Kidney tubule cell (primary cell): Measurements from ENCODE around the gene INPP5A.
"Not testable (repeated sequence)": the region's sequence is repeated elsewhere in the genome, so short reads cannot be mapped to it uniquely, and the experiment has no call there.

ENCODE experiments used
- DNase-seq: peaks from one replicate; pipeline ENCODE4 v3.0.0-alpha.2; 2018; ENCODE audit warnings: low spot score

Gene INPP5A

DNA sequence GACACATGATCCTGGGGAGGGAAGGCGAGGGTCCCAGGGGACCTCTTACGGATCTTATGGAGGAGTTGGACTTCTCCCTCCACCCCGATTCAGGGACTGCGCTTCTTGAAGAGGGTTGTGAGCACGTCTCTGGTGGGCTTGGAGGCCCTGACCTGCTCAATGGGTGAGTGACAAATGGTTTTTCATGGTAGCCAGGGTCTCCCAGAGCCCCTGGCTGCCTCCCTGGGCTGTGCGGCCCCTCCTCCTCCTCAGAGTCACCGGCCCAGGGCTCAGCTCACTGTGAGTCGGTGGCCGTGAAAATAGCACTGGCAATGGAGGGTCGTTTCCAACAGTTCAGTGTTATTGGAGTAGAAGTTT is 26.6 kb downstream of the INPP5A start:
- DNase-seq: no peak

DNA sequence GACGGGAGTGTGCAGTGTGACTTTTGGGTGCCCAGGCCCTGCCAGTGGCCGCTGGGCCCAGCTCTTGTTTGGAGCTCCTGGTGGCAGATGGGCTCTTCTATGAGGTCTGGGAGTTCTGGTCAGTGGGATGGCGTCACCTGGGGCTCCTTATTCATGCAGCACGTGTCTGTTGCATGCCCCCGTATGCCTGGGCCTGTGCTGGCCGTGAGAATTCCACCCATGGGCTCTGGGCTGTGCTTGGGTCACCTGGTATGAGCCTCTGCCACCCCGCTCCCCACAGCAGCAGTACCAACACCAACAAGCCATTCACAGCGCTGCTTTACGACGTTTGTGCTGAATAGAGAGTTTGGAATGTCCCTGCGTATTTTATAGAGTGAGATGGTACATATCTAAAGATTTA is 27.1 kb downstream of the INPP5A start:
- no peak for DNase-seq

DNA sequence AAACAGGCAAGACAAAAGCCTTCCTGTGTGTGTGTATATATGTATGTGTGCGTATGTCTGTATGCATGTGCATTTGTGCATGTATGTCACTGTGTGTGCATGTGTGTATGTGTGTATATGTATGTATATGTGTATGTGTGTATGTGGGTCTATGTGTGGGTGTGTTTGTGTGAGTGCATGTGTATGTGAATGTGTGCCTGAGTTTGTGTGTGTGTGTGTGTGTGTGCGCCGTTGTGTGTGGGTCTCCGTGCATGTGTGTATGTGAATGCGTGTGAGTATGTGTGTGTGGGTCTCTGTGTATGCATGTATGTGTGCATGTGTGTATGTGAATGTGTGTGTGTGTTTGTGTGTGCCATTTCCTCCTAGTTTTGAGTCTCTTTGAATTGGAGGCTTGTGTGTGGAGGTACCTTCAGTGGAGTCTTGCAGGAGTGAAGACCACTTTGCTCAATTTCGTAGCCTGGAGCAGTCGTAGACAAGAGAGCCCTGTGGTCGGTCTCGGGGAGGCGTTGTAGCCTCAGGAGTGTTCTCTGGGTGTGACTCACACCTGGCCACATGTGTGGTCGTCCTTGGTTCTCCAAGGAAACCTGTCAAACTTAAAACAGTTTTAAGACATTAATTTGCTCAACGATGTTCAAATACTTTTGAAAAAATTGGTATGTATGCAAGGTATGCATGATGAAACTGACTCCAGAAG is 28.1 kb downstream of the INPP5A start:
- DNase-seq: no peak

DNA sequence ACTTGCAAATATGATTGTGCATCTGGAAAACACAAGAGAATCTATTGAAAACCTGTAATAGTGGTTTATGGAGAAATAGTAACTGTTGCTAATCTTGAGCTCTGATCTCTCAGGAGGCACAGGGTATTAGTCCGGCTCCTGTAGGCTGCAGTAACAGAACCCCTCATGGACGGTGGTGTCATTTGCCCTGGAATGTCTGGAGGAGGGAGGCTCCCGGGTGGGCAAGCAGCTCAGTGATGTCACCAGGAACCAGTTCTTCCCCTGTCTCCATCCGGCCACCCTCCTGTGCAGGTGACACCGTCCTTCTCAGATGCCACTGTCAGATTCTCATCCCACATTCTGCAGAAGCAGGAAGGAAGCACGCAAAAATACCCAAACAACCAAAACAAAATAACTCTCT is 29.3 kb downstream of the INPP5A start:
- DNase-seq: no peak

DNA sequence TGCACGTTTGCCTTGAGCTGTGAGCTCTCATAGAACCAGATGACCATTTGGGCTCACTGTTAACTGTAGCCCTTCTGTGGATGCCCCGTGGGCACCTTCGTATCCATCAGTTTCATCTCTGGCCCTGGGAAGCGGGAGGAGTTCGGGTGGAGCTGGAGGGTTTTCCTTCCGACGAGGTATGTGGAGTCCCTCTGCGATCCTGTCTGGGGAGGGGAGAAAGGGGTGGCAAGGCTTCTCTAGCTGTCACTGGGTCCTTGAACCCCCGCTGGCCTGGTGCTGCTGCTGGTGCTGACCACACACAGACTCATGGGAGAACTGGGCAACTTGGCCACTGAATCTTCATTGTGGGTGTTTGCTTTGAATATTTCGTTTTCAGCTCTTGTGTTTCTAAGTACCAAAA is 32.7 kb downstream of the INPP5A start:
- DNase-seq: no peak

DNA sequence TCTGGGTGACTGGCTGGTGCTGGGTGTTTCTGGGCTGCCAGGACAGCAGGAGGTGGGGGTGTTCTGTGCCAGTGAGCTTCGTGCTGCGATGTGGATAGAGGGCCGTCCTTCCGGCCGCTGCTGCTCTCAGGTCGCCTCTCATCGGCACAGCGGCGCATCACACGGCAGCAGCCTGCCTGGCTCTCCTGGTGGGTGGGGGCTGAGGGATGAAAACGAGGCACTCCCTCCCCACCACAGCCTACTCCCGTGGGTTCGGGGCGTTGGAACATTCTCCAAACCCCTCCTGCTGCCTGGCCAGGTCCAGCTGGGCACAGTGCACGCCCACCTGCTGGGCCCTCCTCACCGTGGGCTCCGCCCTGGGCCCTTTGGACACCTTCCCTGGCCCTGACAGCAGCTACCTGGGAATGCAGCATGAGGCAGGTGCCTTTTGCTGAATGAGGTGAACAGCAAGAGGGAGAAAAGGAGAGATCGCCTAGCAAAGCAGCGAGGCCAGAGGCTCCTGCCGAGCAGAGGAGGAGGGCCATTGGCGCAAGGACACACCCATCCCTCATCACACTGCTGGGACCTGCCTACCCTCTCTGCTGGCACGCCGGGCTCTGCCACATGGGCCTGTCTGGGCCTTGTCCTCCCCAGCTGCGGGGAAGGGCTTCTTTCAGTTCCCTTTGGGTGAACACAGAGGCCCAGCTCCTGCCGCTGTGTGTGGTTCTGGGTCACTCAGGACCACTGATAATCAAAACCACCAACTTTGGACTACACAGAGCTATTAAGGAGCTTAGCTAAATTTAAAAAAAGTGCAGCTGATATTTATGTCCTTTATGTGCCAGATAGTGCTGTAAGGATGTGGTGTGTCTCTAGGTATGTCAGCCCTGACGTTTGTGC is 33.4 kb downstream of the INPP5A start:
- DNase-seq: no peak

DNA sequence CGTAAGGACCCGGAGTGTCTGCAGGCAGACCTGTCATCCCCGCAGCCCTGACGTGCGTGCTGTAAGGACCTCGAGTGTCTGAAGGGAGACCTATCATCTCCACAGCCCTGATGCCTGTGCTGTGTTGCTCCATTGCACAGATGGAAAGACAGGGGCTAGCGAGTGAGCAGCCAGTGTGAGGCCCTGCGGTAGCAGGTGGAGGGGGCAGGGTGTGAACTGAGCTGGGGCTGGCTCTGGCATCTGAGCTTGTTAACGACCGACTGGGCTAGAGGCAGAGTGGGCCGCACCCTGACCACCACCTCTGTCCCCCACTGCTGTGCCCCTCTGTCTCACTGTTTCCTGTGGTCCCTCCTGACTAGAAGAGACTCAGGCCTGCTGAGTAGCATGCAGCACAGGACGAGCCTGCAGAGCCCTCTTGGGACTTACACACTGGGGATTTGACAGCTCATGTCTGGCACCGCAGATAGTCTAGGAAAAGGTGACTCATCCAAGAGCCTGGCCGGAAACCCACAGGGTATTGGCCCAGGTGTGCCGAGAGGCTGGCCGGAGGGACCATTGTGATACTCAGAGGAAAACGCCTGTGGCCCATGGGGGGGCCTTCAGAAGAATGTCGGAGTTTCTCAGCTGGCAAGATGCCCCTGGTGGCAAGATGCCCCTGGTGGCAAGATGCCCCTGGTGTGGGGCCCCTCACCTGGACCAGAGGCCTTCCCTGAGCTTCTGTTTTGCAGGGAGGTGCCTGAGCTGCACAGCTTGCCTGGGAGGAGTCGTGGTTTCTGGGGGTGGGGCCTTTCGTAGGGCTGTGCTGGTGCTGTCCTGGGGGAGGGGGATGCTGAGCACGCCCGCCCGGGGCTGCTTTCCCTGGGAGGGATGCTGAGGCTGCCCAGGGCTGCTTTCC is 34.3 kb downstream of the INPP5A start:
- DNase-seq: peak; percentile 95

DNA sequence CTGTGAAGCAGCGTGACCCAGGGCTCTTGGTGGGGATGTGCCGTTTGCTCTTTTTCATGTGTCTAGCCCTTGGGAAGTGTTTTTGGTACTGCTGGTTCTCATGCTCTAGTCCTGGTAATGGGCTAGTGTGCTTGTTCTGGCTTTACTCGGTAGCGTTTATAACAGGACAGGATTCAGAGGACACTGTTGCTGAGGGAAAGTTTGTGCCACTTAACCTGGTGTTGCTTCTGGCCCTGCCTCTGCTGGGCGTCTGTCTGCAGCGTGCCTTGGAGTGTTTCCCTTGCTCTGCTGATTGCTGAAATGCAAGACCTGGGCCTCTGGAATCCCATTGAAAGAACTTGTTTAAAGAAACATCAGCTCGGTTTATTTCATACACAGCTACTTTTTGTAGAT is 35.0 kb downstream of the INPP5A start:
- peak; percentile 38 for DNase-seq

DNA sequence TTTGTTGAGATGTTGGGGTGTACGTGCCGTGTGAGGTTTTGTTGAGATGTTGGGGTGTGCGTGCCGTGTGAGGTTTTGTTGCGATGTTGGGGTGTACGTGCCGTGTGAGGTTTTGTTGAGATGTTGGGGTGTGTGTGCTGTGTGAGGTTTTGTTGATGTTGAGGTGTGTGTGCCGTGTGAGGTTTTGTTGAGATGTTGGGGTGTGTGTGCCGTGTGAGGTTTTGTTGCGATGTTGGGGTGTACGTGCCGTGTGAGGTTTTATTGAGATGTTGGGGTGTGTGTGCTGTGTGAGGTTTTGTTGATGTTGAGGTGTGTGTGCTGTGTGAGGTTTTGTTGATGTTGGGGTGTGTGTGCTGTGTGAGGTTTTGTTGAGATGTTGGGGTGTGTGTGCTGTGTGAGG is 35.4 kb downstream of the INPP5A start:
- not testable (repeated sequence) for DNase-seq

DNA sequence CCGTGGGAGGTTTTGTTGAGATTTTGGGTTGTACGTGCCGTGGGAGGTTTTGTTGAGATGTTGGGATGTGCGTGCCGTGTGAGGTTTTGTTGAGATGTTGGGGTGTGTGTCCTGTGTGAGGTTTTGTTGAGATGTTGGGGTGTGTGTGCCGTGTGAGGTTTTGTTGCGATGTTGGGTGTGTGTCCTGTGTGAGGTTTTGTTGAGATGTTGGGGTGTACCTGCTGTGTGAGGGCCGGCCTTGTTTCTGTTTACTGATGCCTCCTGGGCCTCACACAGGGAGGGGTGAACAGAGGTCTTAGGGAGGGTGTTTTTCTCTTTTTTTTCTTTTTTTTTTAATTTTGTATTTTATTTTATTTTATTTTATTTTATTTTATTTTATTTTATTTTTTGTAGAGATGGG is 36.7 kb downstream of the INPP5A start:
- no peak for DNase-seq

DNA sequence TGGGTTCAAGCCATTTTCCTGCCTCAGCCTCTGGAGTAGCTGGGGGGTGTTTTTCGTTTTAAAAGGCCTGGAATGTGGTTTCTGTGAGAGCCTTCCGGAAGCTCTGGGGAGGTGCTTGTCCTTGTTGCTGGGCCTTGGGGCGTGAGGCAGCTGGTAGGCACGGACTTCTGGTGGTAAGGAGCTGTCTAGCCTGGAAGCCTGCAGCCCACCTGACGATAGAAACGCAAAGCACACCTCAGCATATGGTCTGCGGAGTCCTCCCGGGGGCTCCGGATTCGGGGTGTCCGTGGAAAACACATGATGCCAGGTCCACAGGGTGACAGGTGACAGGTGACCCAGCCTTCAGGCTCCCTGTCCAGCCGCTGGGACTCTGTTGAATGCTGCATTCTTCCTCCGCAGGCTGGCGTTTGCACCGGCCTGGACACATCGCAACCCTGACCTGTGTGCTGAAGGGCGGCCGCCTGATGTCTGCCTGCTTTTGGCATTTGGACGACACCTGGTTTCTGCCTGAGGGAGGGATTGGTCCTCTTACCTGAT is 37.3 kb downstream of the INPP5A start:
- DNase-seq: peak; percentile 59

DNA sequence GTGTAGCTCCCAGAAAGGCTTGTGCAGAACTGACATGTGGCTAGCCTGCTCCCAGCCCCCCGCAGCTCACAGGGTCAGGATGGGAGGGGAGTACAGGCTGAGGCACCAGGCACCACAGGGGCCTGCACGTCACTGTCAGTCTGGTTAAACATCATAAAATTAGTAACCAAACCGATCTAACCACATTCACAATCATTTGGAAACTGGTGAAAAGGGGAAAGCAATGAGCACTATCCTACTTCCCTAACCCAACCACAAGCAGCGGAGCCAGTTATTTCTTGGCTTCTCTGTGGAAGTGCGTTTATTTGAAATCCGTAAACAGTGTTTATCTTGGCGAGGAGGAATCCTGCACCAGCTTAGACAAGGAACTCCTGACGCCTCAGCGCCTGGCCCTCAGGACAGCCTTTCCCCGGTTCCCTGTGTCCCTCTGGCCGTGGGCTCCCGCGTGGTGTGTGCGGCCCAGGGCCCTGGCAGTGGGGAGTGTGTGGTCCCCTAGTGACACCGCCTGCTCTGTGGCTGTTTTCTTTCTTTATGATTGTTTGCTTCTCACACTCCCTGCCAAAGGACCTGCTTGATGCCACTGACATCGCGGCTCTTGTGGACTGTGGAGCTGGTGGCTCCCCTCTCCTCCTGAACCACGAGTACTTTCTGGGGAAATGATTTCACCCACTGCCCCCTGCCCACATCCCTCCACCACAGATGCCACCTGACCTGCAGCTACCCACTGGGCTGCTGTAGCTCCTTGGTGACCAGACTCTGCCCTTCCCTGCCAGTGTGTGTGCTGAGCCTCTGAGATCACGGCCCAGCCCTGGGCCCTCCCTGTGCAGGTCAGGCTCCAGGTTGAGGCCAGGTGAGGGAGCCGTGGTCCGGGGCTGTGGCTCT is 38.0 kb downstream of the INPP5A start:
- DNase-seq: peak; percentile 78

DNA sequence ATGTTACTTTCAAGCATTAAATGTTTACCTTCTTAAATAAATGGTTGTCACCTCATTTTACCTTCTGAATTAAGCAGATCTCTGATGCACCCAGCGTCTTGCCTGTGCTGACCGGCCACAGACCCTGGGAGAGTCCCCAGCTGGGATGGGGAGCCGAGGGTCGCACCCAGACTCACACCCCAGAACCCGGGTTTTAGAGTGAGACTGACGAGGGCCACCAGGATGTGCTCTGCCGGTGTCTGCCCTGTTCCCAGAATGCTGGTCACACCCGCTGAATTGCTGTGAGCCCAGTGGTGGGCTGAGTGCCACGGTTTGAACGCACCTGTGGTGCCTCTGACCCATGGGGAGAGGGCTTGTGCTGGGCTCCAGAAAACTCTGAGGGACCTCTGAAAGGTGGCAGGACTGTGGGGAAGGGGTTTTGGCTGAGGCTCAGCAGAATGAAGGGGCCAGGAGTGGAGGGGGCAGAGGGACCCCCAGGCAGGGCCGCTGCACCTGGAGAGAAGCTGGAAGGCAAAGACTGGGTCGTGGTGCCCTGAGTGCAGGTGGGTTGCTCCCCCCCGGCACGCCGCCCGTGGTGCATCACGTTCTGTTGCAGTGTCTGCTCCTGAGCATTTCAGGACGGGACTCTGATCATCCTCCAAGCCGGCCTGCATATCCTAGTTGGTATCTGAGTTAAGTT is 39.2 kb downstream of the INPP5A start:
- no peak for DNase-seq

DNA sequence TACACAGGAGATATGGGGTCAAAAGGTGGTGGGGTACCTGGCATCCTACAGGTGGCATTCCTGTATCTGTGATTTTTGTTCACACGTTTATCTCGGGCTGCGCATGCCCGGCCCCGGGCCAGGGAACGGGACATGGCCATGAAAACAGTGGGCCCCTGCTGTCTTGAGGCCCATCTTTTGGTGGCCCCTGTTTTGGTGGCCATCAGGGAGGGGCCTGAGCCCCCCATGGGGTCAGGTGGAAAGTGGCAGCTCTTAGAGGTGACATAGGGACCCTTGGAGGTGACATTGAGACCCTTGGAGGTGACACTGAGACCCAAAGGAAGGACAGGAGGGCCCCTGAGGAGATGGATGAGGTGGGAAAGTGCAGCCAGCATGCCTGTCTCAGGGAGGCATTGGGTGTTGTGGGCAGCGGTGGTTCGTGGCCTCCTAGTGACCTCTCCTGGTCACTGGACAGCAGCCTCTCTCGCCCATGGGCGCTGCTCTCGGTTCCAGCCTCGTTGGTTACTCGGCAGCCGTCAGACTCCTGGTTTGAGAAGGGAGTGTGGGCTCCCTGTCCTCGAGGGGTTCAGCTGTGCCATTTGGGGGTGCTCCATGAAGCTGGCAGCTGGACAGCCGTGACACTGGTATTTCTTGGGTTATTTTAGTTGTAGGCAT is 39.9 kb downstream of the INPP5A start:
- DNase-seq: peak; percentile 39

DNA sequence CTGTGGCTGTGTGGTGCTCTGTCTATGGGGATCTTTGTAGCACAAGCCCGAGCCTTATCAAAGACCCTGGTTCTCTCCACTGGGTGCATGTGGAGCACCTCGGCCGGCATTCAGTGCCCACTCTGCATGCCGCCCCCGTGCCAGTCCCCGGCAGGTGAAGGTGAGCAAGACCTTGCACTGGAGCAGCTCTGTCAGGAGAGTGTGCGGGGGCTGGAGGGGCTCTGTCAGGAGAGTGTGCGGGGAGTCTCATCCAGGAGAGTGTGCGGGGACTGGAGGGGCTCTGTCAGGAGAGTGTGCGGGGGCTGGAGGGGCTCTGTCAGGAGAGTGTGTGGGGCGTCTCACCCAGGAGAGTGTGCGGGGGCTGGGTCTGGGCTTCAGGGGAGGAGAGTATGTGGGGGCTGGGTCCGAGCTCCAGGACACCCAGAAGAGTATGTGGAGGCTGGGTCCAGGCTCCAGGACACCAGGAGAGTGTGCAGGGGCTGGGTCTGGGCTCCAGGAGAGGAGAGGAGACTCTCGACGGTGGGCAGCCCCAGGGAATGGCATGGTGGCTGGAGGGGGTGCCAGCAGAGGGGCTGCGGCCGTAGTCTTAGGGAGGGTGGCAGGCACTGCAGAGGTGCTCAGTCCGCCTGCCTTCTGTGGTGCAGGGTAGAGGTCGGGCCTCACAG is 40.8 kb downstream of the INPP5A start:
- DNase-seq: no peak

DNA sequence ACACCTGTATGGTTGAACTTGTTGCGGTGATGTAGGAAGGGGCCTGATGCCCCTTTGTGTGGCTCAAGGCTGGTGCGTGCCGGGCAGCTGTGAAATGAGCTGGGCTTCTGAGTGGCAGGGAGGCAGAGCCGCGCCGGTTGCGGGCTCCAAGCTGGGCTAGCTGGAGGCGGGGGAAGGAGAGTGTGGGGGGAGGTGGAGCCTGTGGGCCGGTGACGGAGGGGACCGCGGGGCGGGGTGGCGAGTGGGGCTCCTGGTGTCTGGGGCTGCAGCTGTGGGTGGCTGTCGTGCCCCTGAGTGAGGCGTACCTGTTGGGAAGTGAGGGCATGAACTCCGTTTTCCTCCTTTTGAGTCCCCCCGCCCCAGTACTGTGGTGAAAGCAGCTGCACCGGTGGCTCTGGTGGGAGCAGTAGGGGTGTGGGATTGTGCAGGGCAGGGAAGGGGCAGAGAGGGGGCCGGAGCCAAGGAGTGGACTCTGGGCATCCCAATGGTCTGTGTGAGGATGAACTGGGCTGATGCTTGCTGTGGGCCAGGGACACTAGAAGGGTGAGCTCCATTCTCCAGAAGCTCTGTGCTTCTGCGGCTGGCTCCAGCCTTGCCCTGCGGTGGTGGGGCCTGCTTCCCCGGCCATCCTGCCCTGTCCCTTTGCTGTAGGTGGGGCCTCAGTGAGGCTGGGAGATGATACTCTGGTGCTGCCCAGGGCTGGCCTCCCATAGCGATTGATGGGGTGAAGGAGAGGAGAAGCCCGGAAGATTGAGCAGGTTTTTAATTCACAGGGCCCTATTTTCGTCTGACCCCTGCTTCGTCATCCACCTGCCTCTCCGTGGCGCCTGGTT is 41.7 kb downstream of the INPP5A start:
- no peak for DNase-seq

DNA sequence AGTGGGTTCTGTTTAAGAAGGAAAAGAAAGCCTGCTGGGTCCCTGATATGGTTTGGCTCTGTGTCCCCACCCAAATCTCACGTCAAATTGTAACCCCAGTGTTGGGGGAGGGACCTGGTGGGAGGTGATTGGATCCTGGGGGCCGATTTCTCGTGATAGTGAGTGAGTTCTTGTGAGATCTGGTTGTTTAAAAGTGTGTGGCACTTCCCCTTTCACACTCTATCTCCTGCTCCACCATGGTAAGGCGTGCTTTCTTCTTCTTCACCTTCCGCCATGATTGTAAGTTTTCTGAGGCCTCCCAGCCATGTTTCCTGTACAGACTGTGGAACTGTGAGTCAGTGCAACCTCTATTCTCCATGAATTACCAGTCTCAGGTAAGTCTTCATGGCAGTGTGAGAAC is 42.6 kb downstream of the INPP5A start:
- no peak for DNase-seq

DNA sequence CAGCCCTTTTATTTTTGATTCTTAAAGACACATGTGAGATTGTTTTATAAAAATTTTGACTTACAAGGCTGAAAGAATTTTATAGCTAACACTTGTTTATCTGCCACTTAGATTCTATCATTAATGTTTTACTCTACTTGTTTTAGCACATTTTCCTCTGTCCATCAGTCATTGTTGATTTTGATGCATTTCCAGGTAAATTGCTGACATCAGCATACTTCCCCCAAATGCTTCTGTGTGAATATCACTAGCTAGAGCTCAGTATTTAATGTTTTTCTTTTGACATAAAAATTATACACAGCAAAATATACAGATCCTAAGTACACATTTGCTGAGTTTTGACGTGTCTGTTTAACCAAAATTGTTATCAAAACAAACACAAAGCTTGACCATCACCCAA is 43.0 kb downstream of the INPP5A start:
- no peak for DNase-seq

DNA sequence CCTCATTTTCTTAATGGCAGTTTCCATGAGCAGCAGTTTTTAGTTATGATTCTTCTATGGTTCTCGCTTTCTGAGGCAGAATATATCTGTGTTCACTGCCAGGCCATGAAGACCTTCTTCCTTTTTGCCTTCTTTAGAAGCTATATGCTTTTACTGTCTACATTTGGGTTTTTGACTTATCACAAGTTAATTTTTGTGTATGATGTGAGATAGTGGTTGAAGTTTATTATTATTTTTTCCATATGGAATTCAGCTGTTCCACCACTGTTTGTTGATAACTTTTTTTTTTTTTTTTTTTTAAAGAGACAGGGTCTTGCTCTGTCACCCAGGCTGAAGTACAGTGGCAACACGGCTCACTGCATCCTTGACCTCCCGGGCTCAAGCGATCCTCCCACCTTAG is 44.5 kb downstream of the INPP5A start:
- no peak for DNase-seq
